GM23338 (cell line): Measurements from ENCODE around the gene PAXX. TPM values are rescaled to one million over a fixed set of nuclear protein-coding genes. Genes with fewer than 3 reads are reported as not detected.

Experiments used
- ATAC-seq: fragments of 200-7000 bp; cut with Tn5 transposase; 3 replicates; pipeline ENCODE4 v1.9.1; 2020
- DNase-seq: peaks from one replicate; pipeline ENCODE4 v3.0.0-alpha.2; 2015; ENCODE audit warnings: low spot score
- H2AFZ ChIP-seq: fragments of 200-600 bp; sonication (generic); 2 replicates; pipeline ENCODE4 v1.8.0; 2016; ENCODE audit warnings: antibody characterized with exemption, mild to moderate bottlenecking, moderate library complexity
- H3F3A ChIP-seq: fragments of 200-600 bp; sonication (generic); replicated peaks from 2 replicates; pipeline ENCODE4 v1.8.0; 2017; ENCODE audit warnings: antibody characterized with exemption, mixed run types, low read depth
- H3K27ac ChIP-seq: fragments of 200-600 bp; sonication (generic); 2 replicates; pipeline ENCODE4 v1.6.1; 2016; ENCODE audit warnings: low read depth
- H3K27me3 ChIP-seq: fragments of 200-600 bp; sonication (generic); 2 replicates; pipeline ENCODE4 v1.8.0; 2016; ENCODE audit warnings: mild to moderate bottlenecking, mixed run types, moderate library complexity; ENCODE audit not compliant: insufficient read depth
- H3K36me3 ChIP-seq: fragments of 200-600 bp; sonication (generic); 2 replicates; pipeline ENCODE4 v1.8.0; 2016; ENCODE audit warnings: mild to moderate bottlenecking; ENCODE audit not compliant: insufficient read depth
- H3K4me1 ChIP-seq: fragments of 200-600 bp; sonication (generic); 2 replicates; pipeline ENCODE4 v1.8.0; 2016; ENCODE audit warnings: mild to moderate bottlenecking, moderate library complexity; ENCODE audit not compliant: insufficient read depth
- H3K4me2 ChIP-seq: fragments of 200-600 bp; sonication (generic); 2 replicates; pipeline ENCODE4 v1.7.1; 2017; ENCODE audit warnings: mixed run types
- H3K4me3 ChIP-seq: fragments of 200-600 bp; sonication (generic); 2 replicates; pipeline ENCODE4 v1.6.1; 2016; ENCODE audit warnings: mixed run types
- H3K79me2 ChIP-seq: fragments of 200-600 bp; sonication (generic); replicated peaks from 2 replicates; pipeline ENCODE4 v1.8.0; 2017; ENCODE audit warnings: mild to moderate bottlenecking; ENCODE audit not compliant: insufficient read depth
- H3K9me2 ChIP-seq: fragments of 200-600 bp; sonication (generic); 2 replicates; pipeline ENCODE4 v1.8.0; 2017; ENCODE audit not compliant: insufficient read depth
- H4K20me1 ChIP-seq: fragments of 200-600 bp; sonication (generic); replicated peaks from 2 replicates; pipeline ENCODE4 v1.8.0; 2017; ENCODE audit warnings: mild to moderate bottlenecking; ENCODE audit not compliant: insufficient read depth
- H3K27ac Mint-ChIP-seq: 2 replicates; pipeline ENCODE4 v1.8.0; 2020; ENCODE audit warnings: inconsistent platforms, mild to moderate bottlenecking, moderate library complexity, mixed read lengths
- H3K27me3 Mint-ChIP-seq: 3 replicates; pipeline ENCODE4 v1.8.0; 2022; ENCODE audit warnings: low read depth, mild to moderate bottlenecking, moderate library complexity, mixed read lengths, inconsistent platforms; ENCODE audit not compliant: insufficient read depth, poor library complexity
- H3K36me3 Mint-ChIP-seq: 3 replicates; pipeline ENCODE4 v1.8.0; 2021; ENCODE audit warnings: low read depth, mild to moderate bottlenecking, inconsistent platforms, moderate library complexity, mixed read lengths
- H3K4me1 Mint-ChIP-seq: 3 replicates; pipeline ENCODE4 v1.8.0; 2020; ENCODE audit warnings: mild to moderate bottlenecking, inconsistent platforms, mixed read lengths
- H3K4me3 Mint-ChIP-seq: 3 replicates; pipeline ENCODE4 v1.8.0; 2021; ENCODE audit warnings: moderate library complexity, mild to moderate bottlenecking, inconsistent platforms, mixed read lengths
- H3K9me3 Mint-ChIP-seq: 3 replicates; pipeline ENCODE4 v1.8.0; 2020; ENCODE audit warnings: moderate library complexity, mild to moderate bottlenecking, inconsistent platforms, mixed read lengths
- CTCF ChIP-seq, 2 experiments: fragments of 200-600 bp in 1 of 2; sonication (generic) in 1 of 2; conservative IDR thresholded peaks; 2 replicates each; pipeline versions ENCODE4 v1.5.1 to v1.6.1; 2016 to 2017; ENCODE audit warnings: antibody characterized with exemption in 2 of 2, low read depth in 2 of 2, mild to moderate bottlenecking in 2 of 2, moderate library complexity in 1 of 2
- ETS1 ChIP-seq: IDR thresholded peaks from 2 replicates; pipeline ENCODE4 v1.6.1; 2016; ENCODE audit warnings: antibody characterized with exemption
- NANOG ChIP-seq: IDR thresholded peaks from 2 replicates; pipeline ENCODE4 v1.6.1; 2016; ENCODE audit warnings: antibody characterized with exemption, borderline replicate concordance
- POLR2AphosphoS5 ChIP-seq: IDR thresholded peaks from 2 replicates; pipeline ENCODE4 v1.6.1; 2016; ENCODE audit warnings: antibody characterized with exemption, low read depth
- STAT1 ChIP-seq: IDR thresholded peaks from one replicate; pipeline ENCODE4 v1.6.1; 2016; ENCODE audit warnings: antibody characterized with exemption; ENCODE audit not compliant: unreplicated experiment
- ZNF462 ChIP-seq: fragments of 250-450 bp; sonication (Bioruptor Pico); IDR thresholded peaks from 2 replicates; pipeline ENCODE4 v1.5.0; 2020; ENCODE audit warnings: mild to moderate bottlenecking, moderate library complexity
- polyA plus RNA-seq: library from polyadenylated mRNA; unstranded; fragments of >200 nt; fragmentation: Nextera tagmentation; extraction: Ambion mirVana; gene quantifications from 2 replicates; pipeline ENCODE4 v1.2.1, GENCODE V29; 2016
- total RNA-seq: library from RNA; depleted of rRNA; stranded (reverse); fragments of >200 nt; shearing (Covaris generic); gene quantifications from 2 replicates; pipeline ENCODE4 v1.2.3, GENCODE V29; 2014

The PAXX gene
- total and polyA plus RNA-seq, 2 experiments from 2014 or later, result 71.5 to 86.0 TPM

- no peak for TF ChIP-seq ZNF462
- TF ChIP-seq STAT1, result no peak
These were observed 27.9 kb downstream of the PAXX start (continued) for GRCh38 chr9:137019891-137020683.

- H3K27ac Mint-ChIP-seq, result no peak overlapping the region
- TF ChIP-seq CTCF (conservative IDR thresholded peaks at IDR 0.05; ENCODE audit: low read depth in 2 of 2) (no peak), NANOG (no peak), POLR2AphosphoS5 (no peak), ETS1 (no peak)
These were observed 28.7 kb downstream of the PAXX start for GRCh38 chr9:137020771-137021567.

More at GRCh38 chr9:137020771-137021567, 28.7 kb downstream of the PAXX start:
- ATAC-seq (no peak), DNase-seq (no peak)
- Mint-ChIP-seq H3K27me3 (peaks cover 11% of the 10 kb centered on the region), H3K36me3 (peaks cover 2% of the 10 kb centered on the region; the same call in 1 of the 3 replicates), H3K4me3 (no peak overlapping the region), H3K4me1 (no peaks in the 10 kb centered on the region; the same call in 2 of the 3 replicates), H3K9me3 (no peaks in the 10 kb centered on the region)
- Histone ChIP-seq H3K4me2 (no peak overlapping the region), H3K27me3 (no peaks in the 10 kb centered on the region), H3K4me3 (no peak overlapping the region), H2AFZ (no peak overlapping the region), H3K27ac (no peak overlapping the region), H3K36me3 (no peaks in the 10 kb centered on the region), H3K79me2 (no peaks in the 10 kb centered on the region), H3K9me2 (no peaks in the 10 kb centered on the region), H3F3A (0 out of 2 replicates have a peak, but pooled peaks cover 3% of the 10 kb centered on the region), H3K4me1 (peaks cover 4% of the 10 kb centered on the region; the same call in 1 of the 2 replicates), H4K20me1 (no peaks in the 10 kb centered on the region)
